HepG2 (cell line): ENCODE data around the gene ATP9A. TPM values are rescaled to one million over a fixed set of nuclear protein-coding genes. Genes with fewer than 3 reads are reported as not detected.

ENCODE experiments used
- DNMT3B ChIP-seq: conservative IDR thresholded peaks from 2 replicates; pipeline ENCODE4 v1.6.1; 2016; ENCODE audit warnings: missing biosample characterization, control low read depth
- HDAC1 ChIP-seq: sonication (generic); formaldehyde crosslinking; IDR thresholded peaks from 2 replicates; pipeline ENCODE4 v1.5.1; 2020; ENCODE audit warnings: mild to moderate bottlenecking, missing genetic modification reagents
- HOXA7 ChIP-seq: sonication (generic); formaldehyde crosslinking; IDR thresholded peaks from 2 replicates; pipeline ENCODE4 v1.8.1; 2022; ENCODE audit warnings: mild to moderate bottlenecking, missing genetic modification reagents, moderate library complexity
- KLF12 ChIP-seq: sonication (generic); formaldehyde crosslinking; IDR thresholded peaks from 2 replicates; pipeline ENCODE4 v1.4.0; 2020; ENCODE audit warnings: missing genetic modification reagents, borderline replicate concordance
- MAFK ChIP-seq, 2 experiments: IDR thresholded peaks in 1 of 2; conservative IDR thresholded peaks in 1 of 2; 2 replicates each; pipeline ENCODE4 v1.6.1; 2011; ENCODE audit warnings: improper control_type of control experiment in 2 of 2, low read length in 2 of 2
- MED8 ChIP-seq: sonication (generic); formaldehyde crosslinking; IDR thresholded peaks from 2 replicates; pipeline ENCODE4 v1.8.1; 2023; ENCODE audit warnings: mild to moderate bottlenecking, missing genetic modification reagents; ENCODE audit not compliant: insufficient replicate concordance
- NFAT5 ChIP-seq: sonication (generic); formaldehyde crosslinking; IDR thresholded peaks from 2 replicates; pipeline ENCODE4 v1.4.0; 2020; ENCODE audit warnings: missing genetic modification reagents
- NKX3-1 ChIP-seq: sonication (generic); formaldehyde crosslinking; IDR thresholded peaks from 2 replicates; pipeline ENCODE4 v1.5.0; 2020; ENCODE audit warnings: missing genetic modification reagents
- TAF15 ChIP-seq: fragments of 200-400 bp; formaldehyde crosslinking; IDR thresholded peaks from one replicate; pipeline ENCODE4 v1.6.1; 2018; ENCODE audit warnings: mild to moderate bottlenecking, low read depth, low read length; ENCODE audit not compliant: poor library complexity, severe bottlenecking
- TBX2 ChIP-seq: sonication (generic); formaldehyde crosslinking; IDR thresholded peaks from 2 replicates; pipeline ENCODE4 v1.5.0; 2020; ENCODE audit warnings: missing genetic modification reagents, mild to moderate bottlenecking, borderline replicate concordance
- U2AF1 ChIP-seq: fragments of 200-400 bp; formaldehyde crosslinking; optimal IDR thresholded peaks from 2 replicates; pipeline ENCODE3; 2017; ENCODE audit warnings: mild to moderate bottlenecking, low read depth, low read length
- ZIK1 ChIP-seq: sonication (generic); formaldehyde crosslinking; IDR thresholded peaks from 2 replicates; pipeline ENCODE4 v1.5.0; 2020; ENCODE audit warnings: mild to moderate bottlenecking, low read depth, missing genetic modification reagents, borderline replicate concordance
- ZNF274 ChIP-seq: sonication (generic); formaldehyde crosslinking; IDR thresholded peaks from 2 replicates; pipeline ENCODE4 v1.5.1; 2020; ENCODE audit warnings: mild to moderate bottlenecking, missing genetic modification reagents
- ZNF354B ChIP-seq: sonication (generic); formaldehyde crosslinking; IDR thresholded peaks from 2 replicates; pipeline ENCODE4 v1.8.0; 2022; ENCODE audit warnings: mild to moderate bottlenecking, missing genetic modification reagents
- polyA plus RNA-seq, 8 experiments: library from polyadenylated mRNA; depleted of rRNA in 3 of 8; stranded (reverse) in 7 of 8; unstranded in 1 of 8; fragments of >200 nt; fragmentation: Illumina TruSeq in 4 of 8; extraction: Trizol in 4 of 8; gene quantifications; 2 replicates each; pipeline versions ENCODE4 v1.2.1 to v1.2.3, GENCODE V29; 2011 to 2016; ENCODE audit warnings: low read depth in 4 of 8, missing spikeins in 1 of 8, mixed read lengths in 1 of 8; ENCODE audit not compliant: insufficient read depth in 1 of 8
- total RNA-seq, 5 experiments: library from RNA; depleted of rRNA; stranded (reverse); fragments of >200 nt; fragmentation: Illumina TruSeq; extraction: Trizol; gene quantifications; 2 replicates each; pipeline ENCODE4 v1.2.3, GENCODE V29; 2016; ENCODE audit warnings: low read depth in 1 of 5
- TF ChIP-seq, protein P1 (sequence below): sonication (generic); formaldehyde crosslinking; IDR thresholded peaks from 2 replicates; pipeline ENCODE4 v1.8.1; 2023; ENCODE audit warnings: mild to moderate bottlenecking, missing genetic modification reagents
- TF ChIP-seq, protein P2 (sequence below): sonication (generic); formaldehyde crosslinking; IDR thresholded peaks from 2 replicates; pipeline ENCODE4 v1.4.0; 2020; ENCODE audit warnings: missing genetic modification reagents

Gene ATP9A
- total and polyA plus RNA-seq, 2 of the 13 experiments (the other 11 are each of a cell fraction or from before 2014, with no cell fraction given), result 11.8 to 18.5 TPM

- TF ChIP-seq MAFK (conservative IDR thresholded peaks at IDR 0.05 in 1 of 2, IDR thresholded peaks at IDR 0.05 in 1 of 2; ENCODE audit: low read length in 2 of 2) (no peak), HDAC1 (CRISPR knock-in tag) (peak; percentile 17; the same call in 1 of the 2 replicates), MED8 (CRISPR knock-in tag) (no peak), TBX2 (CRISPR knock-in tag) (no peak; the same call in 1 of the 2 replicates), NKX3-1 (CRISPR knock-in tag) (no peak), ZNF354B (no peak), HOXA7 (CRISPR knock-in tag) (no peak), ZNF274 (CRISPR knock-in tag) (peak; percentile 89), KLF12 (0 out of 2 replicates have a peak, but pooled peaks have one; percentile 65), ZIK1 (CRISPR knock-in tag) (no peak), DNMT3B (CRISPR knock-in tag) (no peak), U2AF1 (no peak), NFAT5 (CRISPR knock-in tag) (0 out of 2 replicates have a peak, but pooled peaks have one; percentile 7), TAF15 (no peak)
- TF ChIP-seq, protein P1, sequence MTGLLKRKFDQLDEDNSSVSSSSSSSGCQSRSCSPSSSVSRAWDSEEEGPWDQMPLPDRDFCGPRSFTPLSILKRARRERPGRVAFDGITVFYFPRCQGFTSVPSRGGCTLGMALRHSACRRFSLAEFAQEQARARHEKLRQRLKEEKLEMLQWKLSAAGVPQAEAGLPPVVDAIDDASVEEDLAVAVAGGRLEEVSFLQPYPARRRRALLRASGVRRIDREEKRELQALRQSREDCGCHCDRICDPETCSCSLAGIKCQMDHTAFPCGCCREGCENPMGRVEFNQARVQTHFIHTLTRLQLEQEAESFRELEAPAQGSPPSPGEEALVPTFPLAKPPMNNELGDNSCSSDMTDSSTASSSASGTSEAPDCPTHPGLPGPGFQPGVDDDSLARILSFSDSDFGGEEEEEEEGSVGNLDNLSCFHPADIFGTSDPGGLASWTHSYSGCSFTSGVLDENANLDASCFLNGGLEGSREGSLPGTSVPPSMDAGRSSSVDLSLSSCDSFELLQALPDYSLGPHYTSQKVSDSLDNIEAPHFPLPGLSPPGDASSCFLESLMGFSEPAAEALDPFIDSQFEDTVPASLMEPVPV, result peak; percentile 56; the same call in 1 of the 2 replicates
- TF ChIP-seq, protein P2, sequence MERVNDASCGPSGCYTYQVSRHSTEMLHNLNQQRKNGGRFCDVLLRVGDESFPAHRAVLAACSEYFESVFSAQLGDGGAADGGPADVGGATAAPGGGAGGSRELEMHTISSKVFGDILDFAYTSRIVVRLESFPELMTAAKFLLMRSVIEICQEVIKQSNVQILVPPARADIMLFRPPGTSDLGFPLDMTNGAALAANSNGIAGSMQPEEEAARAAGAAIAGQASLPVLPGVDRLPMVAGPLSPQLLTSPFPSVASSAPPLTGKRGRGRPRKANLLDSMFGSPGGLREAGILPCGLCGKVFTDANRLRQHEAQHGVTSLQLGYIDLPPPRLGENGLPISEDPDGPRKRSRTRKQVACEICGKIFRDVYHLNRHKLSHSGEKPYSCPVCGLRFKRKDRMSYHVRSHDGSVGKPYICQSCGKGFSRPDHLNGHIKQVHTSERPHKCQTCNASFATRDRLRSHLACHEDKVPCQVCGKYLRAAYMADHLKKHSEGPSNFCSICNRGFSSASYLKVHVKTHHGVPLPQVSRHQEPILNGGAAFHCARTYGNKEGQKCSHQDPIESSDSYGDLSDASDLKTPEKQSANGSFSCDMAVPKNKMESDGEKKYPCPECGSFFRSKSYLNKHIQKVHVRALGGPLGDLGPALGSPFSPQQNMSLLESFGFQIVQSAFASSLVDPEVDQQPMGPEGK, result peak; percentile 34; the same call in 1 of the 2 replicates
Measured at GRCh38 chr20:51766994-51767866, 960 bp downstream of the ATP9A start (continued).
